NCI-H128 (cell line): ENCODE data around the gene TMCC3.
"Not testable (repeated sequence)": the region's sequence is repeated elsewhere in the genome, so short reads cannot be mapped to it uniquely, and the experiment has no call there.

Experiments
- DNase-seq: peaks from one replicate; lab custom pipeline; 2025; ENCODE audit not compliant: unreplicated experiment; lab: John Stamatoyannopoulos, UW

Gene TMCC3

DNA sequence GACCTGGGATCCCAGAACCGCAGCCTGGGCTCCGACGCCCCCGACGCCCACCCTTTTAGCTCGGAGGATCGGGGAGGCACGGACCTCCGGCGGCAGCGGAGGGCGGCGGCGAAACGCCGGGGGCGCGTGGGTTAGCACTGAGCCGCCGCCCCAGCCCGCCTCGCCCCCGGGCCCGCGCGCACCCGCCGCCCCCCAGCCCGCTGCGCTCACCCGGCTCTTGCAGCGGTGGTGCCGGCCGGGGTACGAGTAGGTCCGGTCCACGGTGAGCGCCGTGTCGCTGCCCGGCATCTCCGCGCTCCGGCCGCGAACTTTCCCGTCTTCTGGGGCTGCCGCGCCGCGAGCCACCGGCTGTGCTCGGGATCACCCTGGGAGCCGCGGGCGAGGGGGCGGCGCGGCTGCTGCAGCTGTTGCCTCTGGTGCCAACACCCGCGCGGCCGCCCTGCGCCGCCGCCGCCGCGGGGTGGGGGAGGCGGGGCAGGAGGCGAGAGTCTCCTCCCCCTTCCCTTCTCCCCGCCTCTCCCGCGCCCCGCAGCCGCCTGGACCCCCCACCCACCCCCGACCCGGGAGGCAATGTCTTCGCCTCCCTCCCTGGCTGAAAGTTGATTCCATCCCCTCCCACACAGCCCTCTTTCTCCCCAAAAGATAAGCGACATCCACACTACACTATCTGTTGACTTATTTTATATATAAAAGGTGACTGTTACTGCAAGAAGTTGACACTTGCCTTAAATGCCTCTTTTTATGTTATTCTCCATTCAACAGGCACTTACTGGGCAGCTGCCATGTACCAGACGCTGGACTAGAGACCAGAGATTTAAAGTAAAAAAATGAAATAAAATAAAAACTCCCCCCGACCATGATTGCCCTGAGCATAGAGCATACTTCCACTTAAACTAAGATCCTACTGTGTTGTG, at the start of gene TMCC3:
TSS of gene TMCC3 (minus strand) at position 415 of the 914 bp plus-strand sequence. CDS start at position 288, 127 bp downstream.
- DNase-seq, result no peak

DNA sequence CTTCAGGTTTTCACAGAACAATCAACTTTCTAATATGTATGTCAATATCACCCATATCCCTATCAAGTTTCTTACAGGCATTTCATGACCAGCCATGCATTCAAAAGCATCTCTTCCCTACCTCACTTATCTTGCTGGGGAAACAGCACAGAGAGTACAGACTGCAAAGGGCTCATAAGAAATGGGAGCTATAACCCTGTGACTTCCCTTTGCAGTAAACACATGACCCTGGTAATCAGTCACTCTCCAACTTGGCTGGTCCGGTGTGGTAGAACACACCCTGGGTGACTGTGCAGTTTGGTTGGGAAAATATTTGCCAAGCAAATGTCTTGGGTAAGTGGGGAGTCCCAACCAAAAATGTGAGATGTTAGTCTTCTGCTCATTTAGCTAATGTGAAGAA, 49.4 kb upstream of the TMCC3 start:
- DNase-seq, result no peak

GRCh38 chr12:94698578-94698977, 48.2 kb upstream of the TMCC3 start:
- DNase-seq, result no peak

- no peak for DNase-seq
Observed at GRCh38 chr12:94697631-94698030, 47.3 kb upstream of the TMCC3 start.

DNA sequence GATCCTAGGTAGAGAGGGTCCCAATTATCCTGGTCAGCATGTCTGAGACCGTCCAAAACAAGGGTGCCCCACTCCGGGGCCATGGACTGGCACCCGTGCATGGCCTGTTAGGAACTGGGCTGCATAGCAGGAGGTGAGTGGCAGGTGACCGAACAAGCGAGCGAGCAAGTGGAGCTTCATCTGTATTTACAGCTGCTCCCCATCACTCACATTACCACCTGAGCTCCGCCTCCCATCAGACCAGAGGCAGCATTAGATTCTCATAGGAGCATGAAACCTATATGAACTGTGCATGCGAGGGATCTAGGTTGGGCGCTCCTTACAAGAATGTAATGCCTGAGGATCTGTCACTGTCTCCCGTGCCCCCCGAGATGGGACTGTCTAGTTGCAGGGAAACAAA, 44.4 kb upstream of the TMCC3 start:
- no peak for DNase-seq

GRCh38 chr12:94692826-94693225, 42.5 kb upstream of the TMCC3 start:
- not testable (repeated sequence) for DNase-seq

- no peak for DNase-seq
Observed at GRCh38 chr12:94690198-94690771, 39.9 kb upstream of the TMCC3 start.

- no peak for DNase-seq
Observed at GRCh38 chr12:94689646-94690036, 39.3 kb upstream of the TMCC3 start.

DNA sequence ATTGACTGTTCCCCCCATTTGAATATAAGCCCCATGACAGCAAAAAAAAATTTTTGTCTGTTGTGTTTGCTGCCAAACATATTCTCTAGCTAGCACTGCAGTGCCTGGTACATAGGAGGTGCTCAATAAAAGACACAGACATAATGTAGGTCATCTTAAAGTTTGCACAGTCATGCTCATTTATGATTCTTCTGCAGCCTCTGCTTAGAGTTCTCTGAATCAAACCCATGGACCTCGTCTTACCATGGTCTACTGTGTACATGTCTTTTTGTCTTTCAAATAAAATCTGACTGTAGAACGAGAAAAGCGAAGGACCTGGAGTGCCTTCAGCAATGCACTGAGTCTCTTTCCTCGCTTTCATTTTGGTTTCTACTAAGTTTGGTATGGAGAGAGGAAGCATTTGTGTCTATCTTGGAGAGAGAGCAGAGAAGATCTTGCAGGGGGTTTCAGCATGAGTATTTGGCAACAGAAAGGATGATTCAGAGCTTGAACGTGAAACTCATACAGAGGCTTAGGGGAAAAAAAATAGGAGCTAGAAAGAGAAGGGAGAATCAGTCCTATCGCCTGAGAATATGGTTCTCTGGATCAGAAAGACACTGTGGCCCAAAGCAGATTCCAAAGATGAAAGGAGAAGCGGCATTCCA, 38.8 kb upstream of the TMCC3 start:
- DNase-seq, result no peak

GRCh38 chr12:94687891-94688290, 37.5 kb upstream of the TMCC3 start:
- DNase-seq, result no peak

- DNase-seq, result no peak
Observed at GRCh38 chr12:94686834-94687628, 36.7 kb upstream of the TMCC3 start.

- no peak for DNase-seq
Observed at GRCh38 chr12:94684416-94685142, 34.2 kb upstream of the TMCC3 start.

GRCh38 chr12:94679554-94680195, 29.3 kb upstream of the TMCC3 start:
- DNase-seq, result no peak

- no peak for DNase-seq
Observed at GRCh38 chr12:94678849-94679248, 28.5 kb upstream of the TMCC3 start.

GRCh38 chr12:94678379-94678778, 28.0 kb upstream of the TMCC3 start:
- DNase-seq, result no peak

GRCh38 chr12:94677778-94678177, 27.4 kb upstream of the TMCC3 start:
- no peak for DNase-seq

- no peak for DNase-seq
Observed at GRCh38 chr12:94676922-94677321, 26.6 kb upstream of the TMCC3 start.

- no peak for DNase-seq
Observed at GRCh38 chr12:94676031-94676641, 25.8 kb upstream of the TMCC3 start.

DNA sequence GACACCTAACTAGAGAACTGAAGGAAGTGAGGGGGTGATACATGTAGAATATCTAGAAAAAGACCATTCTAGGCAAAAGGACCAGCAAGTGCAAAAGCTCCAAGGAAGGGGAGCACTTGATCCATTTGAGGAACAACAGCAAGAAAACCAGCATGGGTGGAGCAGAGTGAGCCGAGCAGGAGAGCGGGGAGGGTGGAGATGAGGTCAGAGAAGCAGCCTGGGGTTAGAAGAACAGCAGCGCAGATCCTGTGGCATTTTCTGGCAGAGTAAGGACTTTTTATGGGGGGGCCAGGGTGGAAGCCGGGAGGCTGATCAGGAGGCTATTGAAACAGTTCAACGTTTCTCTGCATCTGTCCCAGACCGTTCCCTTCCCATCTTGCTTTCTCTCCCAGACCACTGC, 24.5 kb upstream of the TMCC3 start:
- no peak for DNase-seq

DNA sequence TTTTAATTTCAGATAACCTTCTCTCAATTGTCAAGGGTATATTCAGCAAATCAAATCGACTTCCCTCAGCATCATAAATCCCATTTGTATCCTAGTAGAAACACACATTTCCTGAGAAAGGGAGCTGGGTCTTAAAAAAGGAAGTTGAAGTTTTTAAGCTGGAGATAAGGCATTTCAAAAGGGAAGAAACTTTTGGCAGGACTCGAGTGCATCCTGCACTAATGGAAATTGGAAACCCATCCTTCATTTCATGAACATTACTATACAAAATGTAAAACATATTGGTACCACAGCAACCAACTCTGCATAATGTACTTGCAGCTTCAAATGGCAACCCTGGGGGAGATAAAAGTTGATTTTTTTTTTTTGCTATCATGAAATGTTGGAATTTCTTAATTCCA, 23.7 kb upstream of the TMCC3 start:
- DNase-seq, result no peak
